ENCODE measurements around the gene RERE.

Gene RERE

GRCh38 chr1:8389958-8390535 lies 427.4 kb downstream of the RERE start:
- no peak for TF ChIP-seq EZH2 (IDR thresholded peaks at IDR 0.05; ENCODE audit: borderline replicate concordance, low read depth, low read length, severe bottlenecking)
- no peak for TF ChIP-seq CTCF (IDR thresholded peaks at IDR 0.05; ENCODE audit: borderline replicate concordance, extremely low read depth, low read length, poor library complexity, severe bottlenecking)
- H3K9me3 ChIP-seq (ENCODE audit: insufficient read depth, low read length, severe bottlenecking), result no peaks in the 10 kb centered on the region
- H3K9ac ChIP-seq (ENCODE audit: low read depth, low read length), result no peak overlapping the region
- H4K20me1 ChIP-seq (ENCODE audit: insufficient read depth, low read length), result peaks cover 13% of the 10 kb centered on the region; the same call in 1 of the 2 replicates
- H3K36me3 ChIP-seq (ENCODE audit: insufficient read depth, low read length), result 0 out of 2 replicates have a peak, but pooled peaks cover 4% of the 10 kb centered on the region
- ATAC-seq (ENCODE audit: insufficient read depth, low read depth), result no peak
- no peak overlapping the region for H3K27ac ChIP-seq (ENCODE audit: low read length)
- no peak overlapping the region for H3K4me3 ChIP-seq (ENCODE audit: low read depth in 1 of 2, low read length in 2 of 2)
- H3K4me1 ChIP-seq (ENCODE audit: insufficient read depth, low read length), result peaks cover 6% of the 10 kb centered on the region
- no peak overlapping the region for H2AFZ ChIP-seq (ENCODE audit: low read depth, low read length)
- no peak for DNase-seq
- H3K79me2 ChIP-seq (ENCODE audit: insufficient read depth, low read length), result peaks cover 2% of the 10 kb centered on the region; the same call in 1 of the 2 replicates
- no peaks in the 10 kb centered on the region for H3K27me3 ChIP-seq (ENCODE audit: insufficient read depth, low read length, poor library complexity)
- H3K4me2 ChIP-seq (ENCODE audit: insufficient read depth, low read length), result no peak overlapping the region

GRCh38 chr1:8388732-8389562 lies 428.5 kb downstream of the RERE start:
- H2AFZ ChIP-seq (ENCODE audit: low read depth, low read length), result no peak overlapping the region
- peaks cover 13% of the 10 kb centered on the region; the same call in 1 of the 2 replicates for H4K20me1 ChIP-seq (ENCODE audit: insufficient read depth, low read length)
- H3K4me1 ChIP-seq (ENCODE audit: insufficient read depth, low read length), result no peaks in the 10 kb centered on the region
- H3K9ac ChIP-seq (ENCODE audit: low read depth, low read length), result no peak overlapping the region
- no peak overlapping the region for H3K27ac ChIP-seq (ENCODE audit: low read length)
- peaks cover 2% of the 10 kb centered on the region; the same call in 1 of the 2 replicates for H3K79me2 ChIP-seq (ENCODE audit: insufficient read depth, low read length)
- TF ChIP-seq EZH2 (IDR thresholded peaks at IDR 0.05; ENCODE audit: borderline replicate concordance, low read depth, low read length, severe bottlenecking), result no peak
- no peak for TF ChIP-seq CTCF (IDR thresholded peaks at IDR 0.05; ENCODE audit: borderline replicate concordance, extremely low read depth, low read length, poor library complexity, severe bottlenecking)
- H3K4me2 ChIP-seq (ENCODE audit: insufficient read depth, low read length), result no peak overlapping the region
- DNase-seq (no peak), ATAC-seq (ENCODE audit: insufficient read depth, low read depth) (no peak)
- H3K4me3 ChIP-seq (ENCODE audit: low read depth in 1 of 2, low read length in 2 of 2), result no peak overlapping the region
- no peaks in the 10 kb centered on the region for H3K9me3 ChIP-seq (ENCODE audit: insufficient read depth, low read length, severe bottlenecking)
- 0 out of 2 replicates have a peak, but pooled peaks cover 4% of the 10 kb centered on the region for H3K36me3 ChIP-seq (ENCODE audit: insufficient read depth, low read length)
- no peaks in the 10 kb centered on the region for H3K27me3 ChIP-seq (ENCODE audit: insufficient read depth, low read length, poor library complexity)

- Histone ChIP-seq H2AFZ (ENCODE audit: low read depth, low read length) (no peak overlapping the region), H4K20me1 (ENCODE audit: insufficient read depth, low read length) (peaks cover 9% of the 10 kb centered on the region; the same call in 1 of the 2 replicates), H3K4me3 (ENCODE audit: low read depth in 1 of 2, low read length in 2 of 2) (no peak overlapping the region), H3K27ac (ENCODE audit: low read length) (no peak overlapping the region), H3K36me3 (ENCODE audit: insufficient read depth, low read length) (0 out of 2 replicates have a peak, but pooled peaks cover 4% of the 10 kb centered on the region), H3K79me2 (ENCODE audit: insufficient read depth, low read length) (0 out of 2 replicates have a peak, but pooled peaks cover 2% of the 10 kb centered on the region), H3K9ac (ENCODE audit: low read depth, low read length) (no peak overlapping the region), H3K4me1 (ENCODE audit: insufficient read depth, low read length) (no peaks in the 10 kb centered on the region), H3K27me3 (ENCODE audit: insufficient read depth, low read length, poor library complexity) (no peaks in the 10 kb centered on the region), H3K4me2 (ENCODE audit: insufficient read depth, low read length) (no peak overlapping the region), H3K9me3 (ENCODE audit: insufficient read depth, low read length, severe bottlenecking) (no peaks in the 10 kb centered on the region)
- no peak for TF ChIP-seq CTCF (IDR thresholded peaks at IDR 0.05; ENCODE audit: borderline replicate concordance, extremely low read depth, low read length, poor library complexity, severe bottlenecking)
- TF ChIP-seq EZH2 (IDR thresholded peaks at IDR 0.05; ENCODE audit: borderline replicate concordance, low read depth, low read length, severe bottlenecking), result no peak
- DNase-seq (no peak), ATAC-seq (ENCODE audit: insufficient read depth, low read depth) (no peak)
These were observed 431.2 kb downstream of the RERE start for GRCh38 chr1:8386247-8386646.
